GM23338 (cell line): ENCODE results near the gene XRCC5. TPM values are rescaled to one million over a fixed set of nuclear protein-coding genes. Genes with fewer than 3 reads are reported as not detected.

Experiments
- ATAC-seq: fragments of 200-7000 bp; cut with Tn5 transposase; 3 replicates; pipeline ENCODE4 v1.9.1; 2020
- DNase-seq: peaks from one replicate; pipeline ENCODE4 v3.0.0-alpha.2; 2015; ENCODE audit warnings: low spot score
- H2AFZ ChIP-seq: fragments of 200-600 bp; sonication (generic); 2 replicates; pipeline ENCODE4 v1.8.0; 2016; ENCODE audit warnings: antibody characterized with exemption, mild to moderate bottlenecking, moderate library complexity
- H3F3A ChIP-seq: fragments of 200-600 bp; sonication (generic); replicated peaks from 2 replicates; pipeline ENCODE4 v1.8.0; 2017; ENCODE audit warnings: antibody characterized with exemption, mixed run types, low read depth
- H3K27ac ChIP-seq: fragments of 200-600 bp; sonication (generic); 2 replicates; pipeline ENCODE4 v1.6.1; 2016; ENCODE audit warnings: low read depth
- H3K27me3 ChIP-seq: fragments of 200-600 bp; sonication (generic); 2 replicates; pipeline ENCODE4 v1.8.0; 2016; ENCODE audit warnings: mild to moderate bottlenecking, mixed run types, moderate library complexity; ENCODE audit not compliant: insufficient read depth
- H3K36me3 ChIP-seq: fragments of 200-600 bp; sonication (generic); 2 replicates; pipeline ENCODE4 v1.8.0; 2016; ENCODE audit warnings: mild to moderate bottlenecking; ENCODE audit not compliant: insufficient read depth
- H3K4me1 ChIP-seq: fragments of 200-600 bp; sonication (generic); 2 replicates; pipeline ENCODE4 v1.8.0; 2016; ENCODE audit warnings: mild to moderate bottlenecking, moderate library complexity; ENCODE audit not compliant: insufficient read depth
- H3K4me2 ChIP-seq: fragments of 200-600 bp; sonication (generic); 2 replicates; pipeline ENCODE4 v1.7.1; 2017; ENCODE audit warnings: mixed run types
- H3K4me3 ChIP-seq: fragments of 200-600 bp; sonication (generic); 2 replicates; pipeline ENCODE4 v1.6.1; 2016; ENCODE audit warnings: mixed run types
- H3K79me2 ChIP-seq: fragments of 200-600 bp; sonication (generic); replicated peaks from 2 replicates; pipeline ENCODE4 v1.8.0; 2017; ENCODE audit warnings: mild to moderate bottlenecking; ENCODE audit not compliant: insufficient read depth
- H3K9me2 ChIP-seq: fragments of 200-600 bp; sonication (generic); 2 replicates; pipeline ENCODE4 v1.8.0; 2017; ENCODE audit not compliant: insufficient read depth
- H4K20me1 ChIP-seq: fragments of 200-600 bp; sonication (generic); replicated peaks from 2 replicates; pipeline ENCODE4 v1.8.0; 2017; ENCODE audit warnings: mild to moderate bottlenecking; ENCODE audit not compliant: insufficient read depth
- H3K27ac Mint-ChIP-seq: 2 replicates; pipeline ENCODE4 v1.8.0; 2020; ENCODE audit warnings: inconsistent platforms, mild to moderate bottlenecking, moderate library complexity, mixed read lengths
- H3K27me3 Mint-ChIP-seq: 3 replicates; pipeline ENCODE4 v1.8.0; 2022; ENCODE audit warnings: low read depth, mild to moderate bottlenecking, moderate library complexity, mixed read lengths, inconsistent platforms; ENCODE audit not compliant: insufficient read depth, poor library complexity
- H3K36me3 Mint-ChIP-seq: 3 replicates; pipeline ENCODE4 v1.8.0; 2021; ENCODE audit warnings: low read depth, mild to moderate bottlenecking, inconsistent platforms, moderate library complexity, mixed read lengths
- H3K4me1 Mint-ChIP-seq: 3 replicates; pipeline ENCODE4 v1.8.0; 2020; ENCODE audit warnings: mild to moderate bottlenecking, inconsistent platforms, mixed read lengths
- H3K4me3 Mint-ChIP-seq: 3 replicates; pipeline ENCODE4 v1.8.0; 2021; ENCODE audit warnings: moderate library complexity, mild to moderate bottlenecking, inconsistent platforms, mixed read lengths
- H3K9me3 Mint-ChIP-seq: 3 replicates; pipeline ENCODE4 v1.8.0; 2020; ENCODE audit warnings: moderate library complexity, mild to moderate bottlenecking, inconsistent platforms, mixed read lengths
- CREB1 ChIP-seq: fragments of 250-450 bp; sonication (Bioruptor Pico); IDR thresholded peaks from 2 replicates; pipeline ENCODE4 v1.5.0; 2020; ENCODE audit warnings: low read depth, mild to moderate bottlenecking, moderate library complexity
- EZH2phosphoT487 ChIP-seq: fragments of 200-600 bp; sonication (generic); IDR thresholded peaks from one replicate; pipeline ENCODE4 v1.8.1; 2018; ENCODE audit warnings: antibody characterized with exemption; ENCODE audit not compliant: unreplicated experiment
- JUNB ChIP-seq: IDR thresholded peaks from one replicate; pipeline ENCODE4 v1.6.1; 2016; ENCODE audit warnings: antibody characterized with exemption; ENCODE audit not compliant: unreplicated experiment
- NANOG ChIP-seq: IDR thresholded peaks from 2 replicates; pipeline ENCODE4 v1.6.1; 2016; ENCODE audit warnings: antibody characterized with exemption, borderline replicate concordance
- STAT1 ChIP-seq: IDR thresholded peaks from one replicate; pipeline ENCODE4 v1.6.1; 2016; ENCODE audit warnings: antibody characterized with exemption; ENCODE audit not compliant: unreplicated experiment
- ZNF331 ChIP-seq: fragments of 250-450 bp; sonication (Bioruptor Pico); IDR thresholded peaks from 2 replicates; pipeline ENCODE4 v1.5.0; 2020; ENCODE audit warnings: low read depth, mild to moderate bottlenecking, moderate library complexity
- polyA plus RNA-seq: library from polyadenylated mRNA; unstranded; fragments of >200 nt; fragmentation: Nextera tagmentation; extraction: Ambion mirVana; gene quantifications from 2 replicates; pipeline ENCODE4 v1.2.1, GENCODE V29; 2016
- total RNA-seq: library from RNA; depleted of rRNA; stranded (reverse); fragments of >200 nt; shearing (Covaris generic); gene quantifications from 2 replicates; pipeline ENCODE4 v1.2.3, GENCODE V29; 2014
- TF ChIP-seq, protein P1 (sequence below): IDR thresholded peaks from 2 replicates; pipeline ENCODE4 v1.6.1; 2016; ENCODE audit warnings: antibody characterized with exemption
- TF ChIP-seq, protein P2 (sequence below): IDR thresholded peaks from one replicate; pipeline ENCODE4 v1.6.1; 2018; ENCODE audit warnings: antibody characterized with exemption; ENCODE audit not compliant: unreplicated experiment
- TF ChIP-seq, protein P3 (sequence below), 2 experiments: fragments of 200-600 bp in 1 of 2; sonication (generic) in 1 of 2; conservative IDR thresholded peaks; 2 replicates each; pipeline versions ENCODE4 v1.5.1 to v1.6.1; 2016 to 2017; ENCODE audit warnings: antibody characterized with exemption in 2 of 2, low read depth in 2 of 2, mild to moderate bottlenecking in 2 of 2, moderate library complexity in 1 of 2

XRCC5 gene
- total and polyA plus RNA-seq, 2 experiments from 2014 or later: 499 to 524 TPM

DNA sequence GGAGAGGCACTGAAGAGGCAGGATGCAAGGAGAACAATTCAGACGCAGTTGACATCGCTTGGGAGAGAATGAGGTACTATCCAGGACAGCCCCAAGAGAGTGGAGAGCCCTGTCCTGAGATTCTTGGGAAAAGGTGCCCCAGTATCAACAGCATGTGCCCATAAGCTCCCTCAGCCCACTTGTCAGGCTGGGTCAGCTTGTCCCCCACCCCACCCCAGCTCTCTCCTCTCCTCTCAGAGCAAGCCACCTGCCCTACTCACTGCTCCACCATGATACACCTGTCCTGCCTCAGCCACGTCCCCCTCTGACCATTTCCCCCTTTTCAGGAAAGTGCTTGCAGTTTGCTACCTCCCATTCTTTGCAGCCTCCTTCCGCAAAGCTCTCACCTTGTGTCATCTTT is 111.8 kb downstream of the XRCC5 start (continued):
- TF ChIP-seq, protein P1, sequence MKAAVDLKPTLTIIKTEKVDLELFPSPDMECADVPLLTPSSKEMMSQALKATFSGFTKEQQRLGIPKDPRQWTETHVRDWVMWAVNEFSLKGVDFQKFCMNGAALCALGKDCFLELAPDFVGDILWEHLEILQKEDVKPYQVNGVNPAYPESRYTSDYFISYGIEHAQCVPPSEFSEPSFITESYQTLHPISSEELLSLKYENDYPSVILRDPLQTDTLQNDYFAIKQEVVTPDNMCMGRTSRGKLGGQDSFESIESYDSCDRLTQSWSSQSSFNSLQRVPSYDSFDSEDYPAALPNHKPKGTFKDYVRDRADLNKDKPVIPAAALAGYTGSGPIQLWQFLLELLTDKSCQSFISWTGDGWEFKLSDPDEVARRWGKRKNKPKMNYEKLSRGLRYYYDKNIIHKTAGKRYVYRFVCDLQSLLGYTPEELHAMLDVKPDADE: no peak
- TF ChIP-seq ZNF331 (CRISPR knock-in tag) (no peak), STAT1 (no peak), EZH2phosphoT487 (no peak), JUNB (no peak), CREB1 (CRISPR knock-in tag) (no peak), NANOG (no peak)
- TF ChIP-seq, protein P2, sequence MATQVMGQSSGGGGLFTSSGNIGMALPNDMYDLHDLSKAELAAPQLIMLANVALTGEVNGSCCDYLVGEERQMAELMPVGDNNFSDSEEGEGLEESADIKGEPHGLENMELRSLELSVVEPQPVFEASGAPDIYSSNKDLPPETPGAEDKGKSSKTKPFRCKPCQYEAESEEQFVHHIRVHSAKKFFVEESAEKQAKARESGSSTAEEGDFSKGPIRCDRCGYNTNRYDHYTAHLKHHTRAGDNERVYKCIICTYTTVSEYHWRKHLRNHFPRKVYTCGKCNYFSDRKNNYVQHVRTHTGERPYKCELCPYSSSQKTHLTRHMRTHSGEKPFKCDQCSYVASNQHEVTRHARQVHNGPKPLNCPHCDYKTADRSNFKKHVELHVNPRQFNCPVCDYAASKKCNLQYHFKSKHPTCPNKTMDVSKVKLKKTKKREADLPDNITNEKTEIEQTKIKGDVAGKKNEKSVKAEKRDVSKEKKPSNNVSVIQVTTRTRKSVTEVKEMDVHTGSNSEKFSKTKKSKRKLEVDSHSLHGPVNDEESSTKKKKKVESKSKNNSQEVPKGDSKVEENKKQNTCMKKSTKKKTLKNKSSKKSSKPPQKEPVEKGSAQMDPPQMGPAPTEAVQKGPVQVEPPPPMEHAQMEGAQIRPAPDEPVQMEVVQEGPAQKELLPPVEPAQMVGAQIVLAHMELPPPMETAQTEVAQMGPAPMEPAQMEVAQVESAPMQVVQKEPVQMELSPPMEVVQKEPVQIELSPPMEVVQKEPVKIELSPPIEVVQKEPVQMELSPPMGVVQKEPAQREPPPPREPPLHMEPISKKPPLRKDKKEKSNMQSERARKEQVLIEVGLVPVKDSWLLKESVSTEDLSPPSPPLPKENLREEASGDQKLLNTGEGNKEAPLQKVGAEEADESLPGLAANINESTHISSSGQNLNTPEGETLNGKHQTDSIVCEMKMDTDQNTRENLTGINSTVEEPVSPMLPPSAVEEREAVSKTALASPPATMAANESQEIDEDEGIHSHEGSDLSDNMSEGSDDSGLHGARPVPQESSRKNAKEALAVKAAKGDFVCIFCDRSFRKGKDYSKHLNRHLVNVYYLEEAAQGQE: no peak

DNA sequence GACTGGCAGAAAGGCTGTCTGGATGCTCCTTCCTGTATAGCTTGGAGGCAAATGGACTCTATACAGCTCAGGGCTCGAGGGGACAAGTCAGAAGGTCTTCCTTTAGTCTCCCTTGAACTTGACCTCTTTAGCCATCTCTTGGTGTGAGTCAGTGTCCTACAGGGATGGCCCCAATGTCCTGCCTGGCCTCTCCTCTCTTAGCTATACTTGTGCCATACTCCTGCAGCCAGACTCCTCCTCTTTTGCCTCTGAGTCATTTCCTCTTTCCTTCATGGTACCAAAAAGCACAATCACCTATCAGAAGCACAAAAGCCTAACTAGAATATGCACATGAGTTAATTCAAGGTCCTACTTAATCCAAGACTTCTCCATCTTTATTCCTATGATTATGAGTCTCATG is 112.7 kb downstream of the XRCC5 start:
- H3F3A ChIP-seq: no peaks in the 10 kb centered on the region
- H3K4me2 ChIP-seq: no peak overlapping the region
- no peaks in the 10 kb centered on the region for H3K79me2 ChIP-seq
- TF ChIP-seq, protein P3, sequence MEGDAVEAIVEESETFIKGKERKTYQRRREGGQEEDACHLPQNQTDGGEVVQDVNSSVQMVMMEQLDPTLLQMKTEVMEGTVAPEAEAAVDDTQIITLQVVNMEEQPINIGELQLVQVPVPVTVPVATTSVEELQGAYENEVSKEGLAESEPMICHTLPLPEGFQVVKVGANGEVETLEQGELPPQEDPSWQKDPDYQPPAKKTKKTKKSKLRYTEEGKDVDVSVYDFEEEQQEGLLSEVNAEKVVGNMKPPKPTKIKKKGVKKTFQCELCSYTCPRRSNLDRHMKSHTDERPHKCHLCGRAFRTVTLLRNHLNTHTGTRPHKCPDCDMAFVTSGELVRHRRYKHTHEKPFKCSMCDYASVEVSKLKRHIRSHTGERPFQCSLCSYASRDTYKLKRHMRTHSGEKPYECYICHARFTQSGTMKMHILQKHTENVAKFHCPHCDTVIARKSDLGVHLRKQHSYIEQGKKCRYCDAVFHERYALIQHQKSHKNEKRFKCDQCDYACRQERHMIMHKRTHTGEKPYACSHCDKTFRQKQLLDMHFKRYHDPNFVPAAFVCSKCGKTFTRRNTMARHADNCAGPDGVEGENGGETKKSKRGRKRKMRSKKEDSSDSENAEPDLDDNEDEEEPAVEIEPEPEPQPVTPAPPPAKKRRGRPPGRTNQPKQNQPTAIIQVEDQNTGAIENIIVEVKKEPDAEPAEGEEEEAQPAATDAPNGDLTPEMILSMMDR (conservative IDR thresholded peaks at IDR 0.05; ENCODE audit: low read depth in 2 of 2): no peak
- no peak for TF ChIP-seq ZNF331 (CRISPR knock-in tag)
- H4K20me1 ChIP-seq: no peaks in the 10 kb centered on the region; the same call in 1 of the 2 replicates
- no peak overlapping the region for H2AFZ ChIP-seq
- no peaks in the 10 kb centered on the region for H3K27me3 Mint-ChIP-seq
- H3K9me3 Mint-ChIP-seq: no peaks in the 10 kb centered on the region
- H3K4me1 Mint-ChIP-seq: no peaks in the 10 kb centered on the region
- H3K4me3 Mint-ChIP-seq: no peak overlapping the region
- H3K27ac ChIP-seq: no peak overlapping the region
- no peak for ATAC-seq
- H3K36me3 ChIP-seq: no peaks in the 10 kb centered on the region
- H3K9me2 ChIP-seq: no peaks in the 10 kb centered on the region
- no peaks in the 10 kb centered on the region for H3K27me3 ChIP-seq
- no peaks in the 10 kb centered on the region for H3K4me1 ChIP-seq
- H3K27ac Mint-ChIP-seq: no peak overlapping the region
- DNase-seq: no peak
- H3K36me3 Mint-ChIP-seq: no peaks in the 10 kb centered on the region
- no peak overlapping the region for H3K4me3 ChIP-seq
